HG02981 (cell line): ENCODE results near the gene GAGE12H.
"Not testable (repeated sequence)": the region's sequence is repeated elsewhere in the genome, so short reads cannot be mapped to it uniquely, and the experiment has no call there.

Experiments
- ATAC-seq: cut with Tn5 transposase; IDR thresholded peaks from one replicate; pipeline ENCODE4 v1.9.1; 2021; ENCODE audit warnings: mild to moderate bottlenecking, moderate library complexity; ENCODE audit not compliant: unreplicated experiment

The GAGE12H gene

GRCh38 chrX:49579649-49580048, at the start of gene GAGE12H:
Gene GAGE12H (plus strand): TSS chrX:49579949. CDS start chrX:49581104, 1,155 bp downstream.
- not testable (repeated sequence) for ATAC-seq

GRCh38 chrX:49531877-49532276, 47.9 kb upstream of the GAGE12H start, which contains the start of gene GAGE12C:
Gene GAGE12C (plus strand): TSS chrX:49532177. CDS start chrX:49533332, 1,155 bp downstream.
- not testable (repeated sequence) for ATAC-seq

GRCh38 chrX:49541433-49541832, 38.3 kb upstream of the GAGE12H start, which contains the start of gene GAGE12D:
Gene GAGE12D (plus strand): TSS chrX:49541733. CDS start chrX:49542888, 1,155 bp downstream.
- not testable (repeated sequence) for ATAC-seq

- ATAC-seq, result not testable (repeated sequence)
Measured at GRCh38 chrX:49550989-49551388, 28.8 kb upstream of the GAGE12H start, which contains the start of gene GAGE12E. Gene GAGE12E (plus strand): TSS chrX:49551289. CDS start chrX:49552444, 1,155 bp downstream.

GRCh38 chrX:49560542-49560941, 19.2 kb upstream of the GAGE12H start, which contains the start of gene GAGE12F:
Gene GAGE12F (plus strand): TSS chrX:49560842. CDS start chrX:49561997, 1,155 bp downstream.
- ATAC-seq, result not testable (repeated sequence)

GRCh38 chrX:49568728-49569127, 11.0 kb upstream of the GAGE12H start:
- ATAC-seq, result not testable (repeated sequence)

- not testable (repeated sequence) for ATAC-seq
Measured at GRCh38 chrX:49569152-49569551, 10.6 kb upstream of the GAGE12H start.

- ATAC-seq, result not testable (repeated sequence)
Measured at GRCh38 chrX:49570100-49570499, 9.6 kb upstream of the GAGE12H start, which contains the start of gene GAGE12G. Gene GAGE12G (plus strand): TSS chrX:49570400. CDS start chrX:49571555, 1,155 bp downstream.

GRCh38 chrX:49589196-49589595, 9.4 kb downstream of the GAGE12H start, which contains the start of gene GAGE2A:
Gene GAGE2A (plus strand): TSS chrX:49589496. CDS start chrX:49590651, 1,155 bp downstream.
- not testable (repeated sequence) for ATAC-seq

GRCh38 chrX:49589769-49590478, 10.2 kb downstream of the GAGE12H start:
- ATAC-seq, result not testable (repeated sequence)

GRCh38 chrX:49590488-49590887, 10.7 kb downstream of the GAGE12H start:
- not testable (repeated sequence) for ATAC-seq

GRCh38 chrX:49598720-49599119, 19.0 kb downstream of the GAGE12H start, which contains the start of gene GAGE1:
Gene GAGE1 (plus strand): TSS chrX:49599020. CDS start chrX:49600175, 1,155 bp downstream.
- not testable (repeated sequence) for ATAC-seq

- ATAC-seq, result no peak
Measured at GRCh38 chrX:49610718-49611310, 31.1 kb downstream of the GAGE12H start.

- ATAC-seq, result no peak
Measured at GRCh38 chrX:49618574-49618973, 38.8 kb downstream of the GAGE12H start.

GRCh38 chrX:49627086-49627777, 47.5 kb downstream of the GAGE12H start:
- no peak for ATAC-seq
